ENCODE data around the gene POLA1. TPM values are rescaled to one million over a fixed set of nuclear protein-coding genes. Genes with fewer than 3 reads are reported as not detected.

The POLA1 gene
- total and polyA plus RNA-seq, 2 of the 4 experiments (the other 2 are of a cell fraction): 4.0 to 15.1 TPM

DNA sequence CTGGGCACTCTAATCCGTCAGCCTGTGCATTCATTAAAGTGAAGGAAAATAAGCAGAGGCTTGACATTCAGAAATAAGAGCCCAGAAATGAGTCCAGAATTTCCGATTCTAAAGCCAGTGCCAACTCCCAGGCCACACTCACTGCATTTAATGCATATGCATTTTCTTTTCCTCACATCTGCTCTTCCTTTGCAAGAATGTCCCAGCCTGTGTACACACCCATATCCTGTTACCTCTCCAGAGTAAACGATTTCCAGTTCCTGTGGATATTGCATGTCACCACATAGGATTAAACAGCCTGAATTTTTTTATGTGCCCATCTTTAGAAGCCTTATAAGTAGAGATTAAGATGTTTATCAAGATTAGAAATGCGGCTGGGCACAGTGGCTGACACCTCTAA, 294.6 kb downstream of the POLA1 start:
- Histone ChIP-seq H3K9me3 (ENCODE audit: control insufficient read depth, insufficient read depth, low read length) (no peaks in the 10 kb centered on the region), H3K18ac (ENCODE audit: low read depth, low read length) (no peak overlapping the region), H4K91ac (ENCODE audit: insufficient read depth, low read depth, low read length) (no peak overlapping the region), H3K23ac (ENCODE audit: low read depth, low read length) (no peak overlapping the region), H2BK5ac (ENCODE audit: low read depth, low read length, poor library complexity, severe bottlenecking) (no peak overlapping the region), H3K4me3 (ENCODE audit: insufficient read depth, low read depth, low read length) (no peak overlapping the region), H2AK5ac (ENCODE audit: low read depth, low read length) (no peak overlapping the region), H2BK20ac (ENCODE audit: low read depth, low read length) (no peak overlapping the region), H3K27me3 (ENCODE audit: control insufficient read depth, insufficient read depth, low read length) (no peaks in the 10 kb centered on the region), H3K14ac (replicated peaks; ENCODE audit: low read depth, low read length) (no peak overlapping the region), H3K56ac (ENCODE audit: extremely low read depth, insufficient read depth, low read length) (no peak overlapping the region), H3K4ac (ENCODE audit: low read depth, low read length) (no peak overlapping the region), H2BK120ac (ENCODE audit: low read depth, low read length) (no peak overlapping the region), H4K8ac (ENCODE audit: low read depth in 2 of 2, low read length in 2 of 2) (no peak overlapping the region), H3K4me1 (ENCODE audit: control insufficient read depth, insufficient read depth, low read length) (no peaks in the 10 kb centered on the region), H4K5ac (ENCODE audit: low read depth, low read length) (no peak overlapping the region), H3K27ac (ENCODE audit: insufficient read depth, low read length) (no peak overlapping the region), H2AK9ac (replicated peaks; ENCODE audit: low read depth, low read length, poor library complexity) (no peak overlapping the region), H3K4me2 (ENCODE audit: low read depth, low read length) (no peak overlapping the region), H2BK15ac (ENCODE audit: low read depth, low read length) (no peak overlapping the region), H3K79me1 (ENCODE audit: low read depth in 1 of 2, low read length in 2 of 2) (no peaks in the 10 kb centered on the region), H2AFZ (replicated peaks; ENCODE audit: low read length, poor library complexity) (no peak overlapping the region), H4K20me1 (ENCODE audit: insufficient read depth, low read length) (no peaks in the 10 kb centered on the region), H3K9me1 (ENCODE audit: insufficient read depth, low read length) (0 out of 2 replicates have a peak, but pooled peaks cover 3% of the 10 kb centered on the region), H3K9ac (ENCODE audit: low read depth, low read length) (no peak overlapping the region), H3K36me3 (ENCODE audit: control insufficient read depth, insufficient read depth, low read length) (no peaks in the 10 kb centered on the region)
- TF ChIP-seq POLR2A (IDR thresholded peaks at IDR 0.05; ENCODE audit: low read depth, low read length): no peak
- TF ChIP-seq NFE2L2 (IDR thresholded peaks at IDR 0.05; ENCODE audit: low read depth, low read length): no peak
- TF ChIP-seq, protein P1, sequence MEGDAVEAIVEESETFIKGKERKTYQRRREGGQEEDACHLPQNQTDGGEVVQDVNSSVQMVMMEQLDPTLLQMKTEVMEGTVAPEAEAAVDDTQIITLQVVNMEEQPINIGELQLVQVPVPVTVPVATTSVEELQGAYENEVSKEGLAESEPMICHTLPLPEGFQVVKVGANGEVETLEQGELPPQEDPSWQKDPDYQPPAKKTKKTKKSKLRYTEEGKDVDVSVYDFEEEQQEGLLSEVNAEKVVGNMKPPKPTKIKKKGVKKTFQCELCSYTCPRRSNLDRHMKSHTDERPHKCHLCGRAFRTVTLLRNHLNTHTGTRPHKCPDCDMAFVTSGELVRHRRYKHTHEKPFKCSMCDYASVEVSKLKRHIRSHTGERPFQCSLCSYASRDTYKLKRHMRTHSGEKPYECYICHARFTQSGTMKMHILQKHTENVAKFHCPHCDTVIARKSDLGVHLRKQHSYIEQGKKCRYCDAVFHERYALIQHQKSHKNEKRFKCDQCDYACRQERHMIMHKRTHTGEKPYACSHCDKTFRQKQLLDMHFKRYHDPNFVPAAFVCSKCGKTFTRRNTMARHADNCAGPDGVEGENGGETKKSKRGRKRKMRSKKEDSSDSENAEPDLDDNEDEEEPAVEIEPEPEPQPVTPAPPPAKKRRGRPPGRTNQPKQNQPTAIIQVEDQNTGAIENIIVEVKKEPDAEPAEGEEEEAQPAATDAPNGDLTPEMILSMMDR (conservative IDR thresholded peaks at IDR 0.05; ENCODE audit: low read depth, low read length): no peak
- TF ChIP-seq CEBPB (IDR thresholded peaks at IDR 0.05; ENCODE audit: low read depth, low read length): no peak
- no peak for TF ChIP-seq RFX5 (IDR thresholded peaks at IDR 0.05; ENCODE audit: low read depth, low read length)
- no peak for TF ChIP-seq FOS (IDR thresholded peaks at IDR 0.05; ENCODE audit: low read depth, low read length)
- TF ChIP-seq, protein P2, sequence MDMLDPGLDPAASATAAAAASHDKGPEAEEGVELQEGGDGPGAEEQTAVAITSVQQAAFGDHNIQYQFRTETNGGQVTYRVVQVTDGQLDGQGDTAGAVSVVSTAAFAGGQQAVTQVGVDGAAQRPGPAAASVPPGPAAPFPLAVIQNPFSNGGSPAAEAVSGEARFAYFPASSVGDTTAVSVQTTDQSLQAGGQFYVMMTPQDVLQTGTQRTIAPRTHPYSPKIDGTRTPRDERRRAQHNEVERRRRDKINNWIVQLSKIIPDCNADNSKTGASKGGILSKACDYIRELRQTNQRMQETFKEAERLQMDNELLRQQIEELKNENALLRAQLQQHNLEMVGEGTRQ (IDR thresholded peaks at IDR 0.05; ENCODE audit: low read depth, low read length): no peak
- TF ChIP-seq SMC3 (IDR thresholded peaks at IDR 0.05; ENCODE audit: low read depth, low read length): no peak
- no peak for TF ChIP-seq MAZ (IDR thresholded peaks at IDR 0.05; ENCODE audit: borderline replicate concordance, low read depth, low read length)
- TF ChIP-seq, protein P3, sequence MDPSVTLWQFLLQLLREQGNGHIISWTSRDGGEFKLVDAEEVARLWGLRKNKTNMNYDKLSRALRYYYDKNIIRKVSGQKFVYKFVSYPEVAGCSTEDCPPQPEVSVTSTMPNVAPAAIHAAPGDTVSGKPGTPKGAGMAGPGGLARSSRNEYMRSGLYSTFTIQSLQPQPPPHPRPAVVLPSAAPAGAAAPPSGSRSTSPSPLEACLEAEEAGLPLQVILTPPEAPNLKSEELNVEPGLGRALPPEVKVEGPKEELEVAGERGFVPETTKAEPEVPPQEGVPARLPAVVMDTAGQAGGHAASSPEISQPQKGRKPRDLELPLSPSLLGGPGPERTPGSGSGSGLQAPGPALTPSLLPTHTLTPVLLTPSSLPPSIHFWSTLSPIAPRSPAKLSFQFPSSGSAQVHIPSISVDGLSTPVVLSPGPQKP (IDR thresholded peaks at IDR 0.05; ENCODE audit: borderline replicate concordance, low read depth, low read length): no peak
- no peak for TF ChIP-seq RCOR1 (IDR thresholded peaks at IDR 0.05; ENCODE audit: insufficient replicate concordance, low read length)
- no peak for TF ChIP-seq MXI1 (IDR thresholded peaks at IDR 0.05; ENCODE audit: borderline replicate concordance, low read depth, low read length)
- TF ChIP-seq CHD1 (IDR thresholded peaks at IDR 0.05; ENCODE audit: low read depth, low read length): no peak
- no peak for TF ChIP-seq BHLHE40 (IDR thresholded peaks at IDR 0.05; ENCODE audit: low read depth, low read length)
- no peak for TF ChIP-seq RAD21 (IDR thresholded peaks at IDR 0.05; ENCODE audit: low read length)
- no peak for TF ChIP-seq MAFK (IDR thresholded peaks at IDR 0.05; ENCODE audit: low read depth, low read length)
- dilution Hi-C loops (cut with HindIII; ENCODE audit: low sequenced_read_pairs, unreplicated experiment) (no loop called here), in situ Hi-C loops (cut with MboI; ENCODE audit: low sequenced_read_pairs) (no loop called here), intact Hi-C loops (cut with micrococcal nuclease) (no loop called here)
- POLR2A ChIA-PET (ENCODE audit: unreplicated experiment): no interaction called here
- BruUV-seq (replicated peaks): no TSS peak
- DNase-seq (no peak), ATAC-seq (ENCODE audit: low read depth) (no peak)
- WGBS, 2 experiments (ENCODE audit: extremely low coverage in 2 of 2, insufficient read length in 1 of 2): no CpG with 5 or more reads among the region's 4 CpGs
- CTCF ChIA-PET: interaction anchor here (0.6 kb wide), 1 partner anchor 1613 kb away, joined by 4 read pairs; no protein-coding TSS in a partner anchor

Data from IMR-90 (cell line).